Sigmoid colon (tissue), 7 donors: ENCODE data around the gene DDX5. TPM values are rescaled to one million over a fixed set of nuclear protein-coding genes. Genes with fewer than 3 reads are reported as not detected.

Source experiments
- DNase-seq: peaks from one replicate; pipeline ENCODE4 v3.0.0-alpha.2; 2019
- H3K27ac ChIP-seq, 4 donors: fragments of 200-600 bp; sonication (generic); one replicate each; pipeline ENCODE4 v1.5.1; 2016 to 2019; ENCODE audit warnings: mild to moderate bottlenecking in 1 of 4
- H3K27me3 ChIP-seq, 3 donors: fragments of 200-600 bp; sonication (generic); one replicate each; pipeline ENCODE4 v1.5.1; 2019; ENCODE audit warnings: mild to moderate bottlenecking in 1 of 3
- H3K36me3 ChIP-seq, 4 donors: fragments of 200-600 bp; sonication (generic); one replicate each; pipeline ENCODE4 v1.5.1; 2016 to 2019
- H3K4me1 ChIP-seq, 4 donors: fragments of 200-600 bp; sonication (generic); one replicate each; pipeline ENCODE4 v1.5.1; 2017 to 2019
- H3K4me3 ChIP-seq, 4 donors: fragments of 200-600 bp; sonication (generic); one replicate each; pipeline ENCODE4 v1.5.1; 2017 to 2019; ENCODE audit warnings: mild to moderate bottlenecking in 2 of 4, moderate library complexity in 1 of 4
- H3K9me3 ChIP-seq, 4 donors: fragments of 200-600 bp in 3 of 4; sonication (generic) in 3 of 4; one replicate each; pipeline versions ENCODE4 v1.5.1 to v1.6.1; 2013 to 2019
- EP300 ChIP-seq, 4 donors: sonication (generic); formaldehyde crosslinking; IDR thresholded peaks; one replicate each; pipeline ENCODE4 v1.6.1; 2017; ENCODE audit warnings: antibody characterized with exemption in 4 of 4
- POLR2A ChIP-seq, 2 donors: fragments of 450-650 bp; IDR thresholded peaks; one replicate each; pipeline ENCODE4 v1.6.1; 2016; ENCODE audit warnings: antibody characterized with exemption in 2 of 2, mild to moderate bottlenecking in 2 of 2, moderate library complexity in 2 of 2
- POLR2AphosphoS5 ChIP-seq, 4 donors: sonication (generic); formaldehyde crosslinking; IDR thresholded peaks; one replicate each; pipeline ENCODE4 v1.6.1; 2017; ENCODE audit warnings: antibody characterized with exemption in 4 of 4
- WGBS, 2 donors: extraction: QIAGEN DNeasy Blood & Tissue Kit; methylation state at CpG; one replicate each; pipeline ENCODE4 v1.1.7; 2013; 5-methylcytosine and 5-hydroxymethylcytosine counted together
- intact Hi-C: fragments of 100-400 bp; cut with DNase I; formaldehyde crosslinking; loops from one replicate; pipeline ENCODE4 v1.15.1; 2023
- polyA plus RNA-seq, 3 donors: library from polyadenylated mRNA; stranded (reverse); fragments of 200-250 nt; gene quantifications; one replicate each; pipeline ENCODE4 v1.2.3, GENCODE V29; 2013
- total RNA-seq, 4 donors: library from RNA; depleted of rRNA; stranded (reverse); fragments of >200 nt; gene quantifications; one replicate each; pipeline ENCODE4 v1.1.0, GENCODE V29; 2016
- TF ChIP-seq, protein P1 (sequence below), 4 experiments: fragments of 450-650 bp in 3 of 4; fragments of 200-600 bp in 1 of 4; IDR thresholded peaks; one replicate each; pipeline ENCODE4 v1.5.1; 2016 to 2019; ENCODE audit warnings: antibody characterized with exemption in 4 of 4, mild to moderate bottlenecking in 3 of 4, moderate library complexity in 2 of 4
- donor health status: healthy with polysubstance abuse.
- donor health status: Bipolar disorder and iron deficiency.
- donor health status: healthy.

DDX5 gene
- total and polyA plus RNA-seq, 7 donors, result 187 to 1,652 (median 488) TPM

DNA sequence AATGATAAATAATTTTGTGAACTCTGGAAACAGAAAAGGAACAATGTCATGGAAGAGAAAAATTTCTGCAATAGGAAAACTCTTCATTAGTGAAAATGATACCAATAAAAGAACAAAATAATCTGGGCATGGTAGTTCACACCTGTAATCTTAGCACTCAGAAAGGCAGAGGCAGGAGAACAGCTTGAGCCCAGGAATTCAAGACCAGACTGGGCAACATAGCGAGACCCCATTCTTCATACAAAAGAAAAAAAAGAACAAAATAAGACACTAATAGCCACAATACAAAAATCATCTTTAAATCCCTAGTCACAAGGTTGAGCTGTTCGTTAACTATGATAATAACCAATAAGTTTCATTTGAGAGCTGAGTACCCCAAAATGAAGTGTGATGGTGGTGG, 17.8 kb downstream of the DDX5 start:
- Histone ChIP-seq H3K27ac (no peak overlapping the region), H3K4me3 (no peak overlapping the region), H3K9me3 (no peaks in the 10 kb centered on the region), H3K27me3 (no peaks in the 10 kb centered on the region), H3K4me1 (no peaks in the 10 kb centered on the region), H3K36me3 (peaks cover 0 to 73% (median 12%) of the 10 kb centered on the region in 4 donors)
- no peak for DNase-seq
- no peak for TF ChIP-seq EP300 (IDR thresholded peaks at IDR 0.05)
- no peak for TF ChIP-seq POLR2A (IDR thresholded peaks at IDR 0.05)
- TF ChIP-seq, protein P1, sequence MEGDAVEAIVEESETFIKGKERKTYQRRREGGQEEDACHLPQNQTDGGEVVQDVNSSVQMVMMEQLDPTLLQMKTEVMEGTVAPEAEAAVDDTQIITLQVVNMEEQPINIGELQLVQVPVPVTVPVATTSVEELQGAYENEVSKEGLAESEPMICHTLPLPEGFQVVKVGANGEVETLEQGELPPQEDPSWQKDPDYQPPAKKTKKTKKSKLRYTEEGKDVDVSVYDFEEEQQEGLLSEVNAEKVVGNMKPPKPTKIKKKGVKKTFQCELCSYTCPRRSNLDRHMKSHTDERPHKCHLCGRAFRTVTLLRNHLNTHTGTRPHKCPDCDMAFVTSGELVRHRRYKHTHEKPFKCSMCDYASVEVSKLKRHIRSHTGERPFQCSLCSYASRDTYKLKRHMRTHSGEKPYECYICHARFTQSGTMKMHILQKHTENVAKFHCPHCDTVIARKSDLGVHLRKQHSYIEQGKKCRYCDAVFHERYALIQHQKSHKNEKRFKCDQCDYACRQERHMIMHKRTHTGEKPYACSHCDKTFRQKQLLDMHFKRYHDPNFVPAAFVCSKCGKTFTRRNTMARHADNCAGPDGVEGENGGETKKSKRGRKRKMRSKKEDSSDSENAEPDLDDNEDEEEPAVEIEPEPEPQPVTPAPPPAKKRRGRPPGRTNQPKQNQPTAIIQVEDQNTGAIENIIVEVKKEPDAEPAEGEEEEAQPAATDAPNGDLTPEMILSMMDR (IDR thresholded peaks at IDR 0.05), result no peak
- TF ChIP-seq POLR2AphosphoS5 (IDR thresholded peaks at IDR 0.05), result no peak
- intact Hi-C loops, result no loop called here
- 96 to 97% methylated on average over 2 of the region's 2 CpGs for WGBS, 2 donors

GRCh38 chr17:64484380-64484779, 21.7 kb downstream of the DDX5 start:
- Histone ChIP-seq H3K4me3 (no peak overlapping the region), H3K36me3 (peaks cover 8 to 80% (median 17%) of the 10 kb centered on the region in 4 donors), H3K9me3 (no peaks in the 10 kb centered on the region), H3K4me1 (no peaks in the 10 kb centered on the region), H3K27ac (no peak overlapping the region), H3K27me3 (no peaks in the 10 kb centered on the region)
- DNase-seq, result no peak
- WGBS, 2 donors, result 85 to 88% methylated on average over 3 of the region's 3 CpGs
- intact Hi-C loops, result no loop called here
- no peak for TF ChIP-seq EP300 (IDR thresholded peaks at IDR 0.05)
- TF ChIP-seq POLR2AphosphoS5 (IDR thresholded peaks at IDR 0.05), result no peak
- TF ChIP-seq, protein P1 (IDR thresholded peaks at IDR 0.05), result no peak
- no peak for TF ChIP-seq POLR2A (IDR thresholded peaks at IDR 0.05)

DNA sequence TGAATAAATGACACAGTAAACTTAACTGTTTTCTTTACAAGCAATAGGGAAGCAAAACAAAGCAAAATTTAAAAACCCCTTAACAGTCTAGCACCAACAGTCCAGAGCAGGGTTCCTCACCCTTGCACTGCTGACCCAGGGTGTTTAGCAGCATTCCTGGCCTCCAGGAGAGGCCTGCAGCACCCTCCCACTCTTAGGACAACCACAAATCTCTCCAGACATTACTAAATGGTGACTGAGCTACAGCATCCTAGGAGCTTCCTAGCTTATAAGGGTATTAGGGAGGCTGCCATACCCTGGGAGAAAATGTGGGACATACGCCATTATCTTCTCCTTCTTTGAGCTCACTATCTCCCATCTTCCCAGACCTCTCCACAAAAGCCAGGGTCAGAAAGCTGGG, 25.1 kb downstream of the DDX5 start:
- H3K36me3 ChIP-seq, result peaks cover 8 to 77% (median 15%) of the 10 kb centered on the region in 4 donors
- H3K9me3 ChIP-seq, result no peaks in the 10 kb centered on the region
- H3K27ac ChIP-seq, result no peak overlapping the region
- intact Hi-C loops, result no loop called here
- TF ChIP-seq POLR2AphosphoS5 (IDR thresholded peaks at IDR 0.05) (no peak), POLR2A (IDR thresholded peaks at IDR 0.05) (no peak), EP300 (IDR thresholded peaks at IDR 0.05) (no peak)
- TF ChIP-seq, protein P1 (IDR thresholded peaks at IDR 0.05), result no peak
- H3K4me3 ChIP-seq, result no peak overlapping the region
- H3K27me3 ChIP-seq, result no peaks in the 10 kb centered on the region
- DNase-seq, result no peak
- peaks cover 0 to 4% (median 0%) of the 10 kb centered on the region in 4 donors for H3K4me1 ChIP-seq
- WGBS, 2 donors, result 96 to 98% methylated on average over 1 of the region's 1 CpG

GRCh38 chr17:64477849-64478248, 28.2 kb downstream of the DDX5 start:
- 15 to 34% methylated on average over 1 of the region's 1 CpG for WGBS, 2 donors

More at GRCh38 chr17:64477849-64478248, 28.2 kb downstream of the DDX5 start:
- no peak overlapping the region for H3K27ac ChIP-seq
- H3K36me3 ChIP-seq, result peaks cover 6 to 54% (median 8%) of the 10 kb centered on the region in 4 donors
- H3K4me1 ChIP-seq, result peaks cover 0 to 4% (median 0%) of the 10 kb centered on the region in 4 donors
- no peak for DNase-seq
- no peaks in the 10 kb centered on the region for H3K9me3 ChIP-seq
- no peak overlapping the region for H3K4me3 ChIP-seq
- TF ChIP-seq, protein P1 (IDR thresholded peaks at IDR 0.05), result no peak
- TF ChIP-seq EP300 (IDR thresholded peaks at IDR 0.05), result no peak
- intact Hi-C loops, result no loop called here
- no peaks in the 10 kb centered on the region for H3K27me3 ChIP-seq
